ENCODE data around the gene VSIG10L. TPM values are rescaled to one million over a fixed set of nuclear protein-coding genes. Genes with fewer than 3 reads are reported as not detected.

VSIG10L gene
- total RNA-seq, 1 experiment from 2014 or later: 3.3 TPM

DNA sequence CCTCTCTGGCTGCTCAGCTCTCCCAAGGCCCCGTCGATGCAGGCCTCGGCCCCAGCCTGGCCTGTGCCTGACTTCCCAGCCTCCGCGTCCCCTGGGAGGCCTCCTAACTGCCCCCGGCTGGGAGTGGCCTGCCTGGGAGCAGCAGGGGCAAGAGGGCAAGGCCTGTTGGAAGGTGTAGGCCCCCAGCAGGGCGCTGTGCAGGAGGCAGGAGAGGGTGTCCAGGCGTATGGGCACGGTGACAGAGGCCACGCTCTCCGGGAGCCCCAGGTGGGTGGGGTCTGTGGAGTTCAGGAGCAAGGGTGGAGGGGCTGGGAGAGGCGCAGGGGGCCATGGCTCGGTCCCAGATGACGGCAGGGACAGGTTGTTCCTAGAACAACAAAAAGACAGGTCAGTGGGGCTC lies 47.2 kb upstream of the VSIG10L start:
- in situ Hi-C loops (cut with HindIII; ENCODE audit: low pct_unique_long_range_greater_than_20kb, low sequenced_read_pairs) (no loop called here), intact Hi-C loops (cut with micrococcal nuclease; ENCODE audit: unreplicated experiment) (no loop called here)
- BruUV-seq (replicated peaks): no TSS peak
- TF ChIP-seq TCF7L2 (IDR thresholded peaks at IDR 0.05; ENCODE audit: low read depth, low read length): no peak
- TF ChIP-seq, protein P1, sequence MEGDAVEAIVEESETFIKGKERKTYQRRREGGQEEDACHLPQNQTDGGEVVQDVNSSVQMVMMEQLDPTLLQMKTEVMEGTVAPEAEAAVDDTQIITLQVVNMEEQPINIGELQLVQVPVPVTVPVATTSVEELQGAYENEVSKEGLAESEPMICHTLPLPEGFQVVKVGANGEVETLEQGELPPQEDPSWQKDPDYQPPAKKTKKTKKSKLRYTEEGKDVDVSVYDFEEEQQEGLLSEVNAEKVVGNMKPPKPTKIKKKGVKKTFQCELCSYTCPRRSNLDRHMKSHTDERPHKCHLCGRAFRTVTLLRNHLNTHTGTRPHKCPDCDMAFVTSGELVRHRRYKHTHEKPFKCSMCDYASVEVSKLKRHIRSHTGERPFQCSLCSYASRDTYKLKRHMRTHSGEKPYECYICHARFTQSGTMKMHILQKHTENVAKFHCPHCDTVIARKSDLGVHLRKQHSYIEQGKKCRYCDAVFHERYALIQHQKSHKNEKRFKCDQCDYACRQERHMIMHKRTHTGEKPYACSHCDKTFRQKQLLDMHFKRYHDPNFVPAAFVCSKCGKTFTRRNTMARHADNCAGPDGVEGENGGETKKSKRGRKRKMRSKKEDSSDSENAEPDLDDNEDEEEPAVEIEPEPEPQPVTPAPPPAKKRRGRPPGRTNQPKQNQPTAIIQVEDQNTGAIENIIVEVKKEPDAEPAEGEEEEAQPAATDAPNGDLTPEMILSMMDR (IDR thresholded peaks at IDR 0.05): no peak
- TF ChIP-seq, protein P2, sequence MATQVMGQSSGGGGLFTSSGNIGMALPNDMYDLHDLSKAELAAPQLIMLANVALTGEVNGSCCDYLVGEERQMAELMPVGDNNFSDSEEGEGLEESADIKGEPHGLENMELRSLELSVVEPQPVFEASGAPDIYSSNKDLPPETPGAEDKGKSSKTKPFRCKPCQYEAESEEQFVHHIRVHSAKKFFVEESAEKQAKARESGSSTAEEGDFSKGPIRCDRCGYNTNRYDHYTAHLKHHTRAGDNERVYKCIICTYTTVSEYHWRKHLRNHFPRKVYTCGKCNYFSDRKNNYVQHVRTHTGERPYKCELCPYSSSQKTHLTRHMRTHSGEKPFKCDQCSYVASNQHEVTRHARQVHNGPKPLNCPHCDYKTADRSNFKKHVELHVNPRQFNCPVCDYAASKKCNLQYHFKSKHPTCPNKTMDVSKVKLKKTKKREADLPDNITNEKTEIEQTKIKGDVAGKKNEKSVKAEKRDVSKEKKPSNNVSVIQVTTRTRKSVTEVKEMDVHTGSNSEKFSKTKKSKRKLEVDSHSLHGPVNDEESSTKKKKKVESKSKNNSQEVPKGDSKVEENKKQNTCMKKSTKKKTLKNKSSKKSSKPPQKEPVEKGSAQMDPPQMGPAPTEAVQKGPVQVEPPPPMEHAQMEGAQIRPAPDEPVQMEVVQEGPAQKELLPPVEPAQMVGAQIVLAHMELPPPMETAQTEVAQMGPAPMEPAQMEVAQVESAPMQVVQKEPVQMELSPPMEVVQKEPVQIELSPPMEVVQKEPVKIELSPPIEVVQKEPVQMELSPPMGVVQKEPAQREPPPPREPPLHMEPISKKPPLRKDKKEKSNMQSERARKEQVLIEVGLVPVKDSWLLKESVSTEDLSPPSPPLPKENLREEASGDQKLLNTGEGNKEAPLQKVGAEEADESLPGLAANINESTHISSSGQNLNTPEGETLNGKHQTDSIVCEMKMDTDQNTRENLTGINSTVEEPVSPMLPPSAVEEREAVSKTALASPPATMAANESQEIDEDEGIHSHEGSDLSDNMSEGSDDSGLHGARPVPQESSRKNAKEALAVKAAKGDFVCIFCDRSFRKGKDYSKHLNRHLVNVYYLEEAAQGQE (IDR thresholded peaks at IDR 0.05; ENCODE audit: insufficient read depth in 1 of 2, low read depth in 2 of 2, low read length in 1 of 2): no peak
- no peak for TF ChIP-seq POLR2AphosphoS5 (IDR thresholded peaks at IDR 0.05; ENCODE audit: low read depth, low read length)
- TF ChIP-seq SIN3A (IDR thresholded peaks at IDR 0.05; ENCODE audit: borderline replicate concordance, insufficient read depth, low read depth, low read length): no peak
- ATAC-seq (no peak), DNase-seq (ENCODE audit: low read depth, low spot score) (no peak)
- H3K4me1 ChIP-seq (ENCODE audit: control insufficient read depth, insufficient read depth, low read length): peaks cover 3% of the 10 kb centered on the region
- ChIA-PET CTCF (no interaction called here), POLR2A (no interaction called here)
- no peak overlapping the region for H3K27ac ChIP-seq (ENCODE audit: low read length)
- no peaks in the 10 kb centered on the region for H3K9me3 ChIP-seq (ENCODE audit: control insufficient read depth, insufficient read depth, low read depth, low read length)
- H3K27me3 ChIP-seq (ENCODE audit: control insufficient read depth, insufficient read depth, low read length): no peaks in the 10 kb centered on the region
- no peaks in the 10 kb centered on the region for H3K36me3 ChIP-seq (ENCODE audit: control insufficient read depth, insufficient read depth, low read length)
- no peak overlapping the region for H3K4me3 ChIP-seq (ENCODE audit: low read depth in 2 of 2, low read length in 2 of 2)

DNA sequence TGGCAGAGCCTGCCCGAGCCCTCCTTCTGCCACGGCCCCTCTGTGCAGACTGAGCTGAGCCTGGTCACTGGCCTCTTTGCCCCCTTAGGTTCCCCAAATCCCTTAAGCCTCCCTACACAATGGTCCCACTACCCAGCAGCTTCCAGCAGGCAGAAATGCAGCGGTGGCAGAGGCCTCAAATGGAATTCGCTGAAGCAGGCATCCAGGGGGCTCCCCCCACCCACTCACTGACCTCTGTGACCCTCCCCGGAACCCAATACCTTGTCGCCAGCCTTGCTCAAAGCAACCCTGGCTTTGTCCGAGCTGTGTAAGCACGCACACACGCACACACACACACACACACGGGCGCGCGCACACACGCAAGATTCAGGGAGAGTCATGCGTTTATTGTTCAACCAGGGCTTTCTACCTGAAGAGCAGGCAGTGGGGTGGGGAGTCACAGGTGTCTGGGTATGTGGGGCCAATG lies 46.0 kb upstream of the VSIG10L start, which contains the start of gene LIM2:
LIM2 (minus strand) TSS at position 51 of the 466 bp plus-strand sequence. CDS start 531 bp downstream, outside the sequence.
- Histone ChIP-seq H3K4me3 (ENCODE audit: low read depth in 2 of 2, low read length in 2 of 2) (no peak within 1 kb of the TSS), H3K9me3 (ENCODE audit: control insufficient read depth, insufficient read depth, low read depth, low read length) (no peaks in the 10 kb centered on the region), H3K4me1 (ENCODE audit: control insufficient read depth, insufficient read depth, low read length) (no peaks in the 10 kb centered on the region), H3K27me3 (ENCODE audit: control insufficient read depth, insufficient read depth, low read length) (no peaks in the 10 kb centered on the region), H3K27ac (ENCODE audit: low read length) (no peak within 1 kb of the TSS), H3K36me3 (ENCODE audit: control insufficient read depth, insufficient read depth, low read length) (no peaks in the 10 kb centered on the region)
- intact Hi-C loops (cut with micrococcal nuclease; ENCODE audit: unreplicated experiment): no loop called here
- in situ Hi-C loops (cut with HindIII; ENCODE audit: low pct_unique_long_range_greater_than_20kb, low sequenced_read_pairs): no loop called here
- CTCF ChIA-PET: interaction anchor here (0.5 kb wide), 1 partner anchor 49 kb away, joined by 7 read pairs; no protein-coding TSS in a partner anchor
- no peak for ATAC-seq
- BruUV-seq (replicated peaks): no TSS peak
- no peak for DNase-seq (ENCODE audit: low read depth, low spot score)
- TF ChIP-seq, protein P1 (IDR thresholded peaks at IDR 0.05): no peak
- POLR2A ChIA-PET: no interaction called here

Data from Panc1 (cell line).